GM18867 (cell line): Measurements from ENCODE around the gene OSGIN1.

ENCODE experiments used
- ATAC-seq: cut with Tn5 transposase; IDR thresholded peaks from one replicate; pipeline ENCODE4 v1.9.1; 2021; ENCODE audit warnings: mild to moderate bottlenecking, moderate library complexity; ENCODE audit not compliant: unreplicated experiment

The OSGIN1 gene

GRCh38 chr16:83952940-83953795, at the start of gene OSGIN1:
OSGIN1 (plus strand) TSS chr16:83953240; CDS start chr16:83957672, 4,432 bp downstream.
- peak; percentile 84 for ATAC-seq

- no peak for ATAC-seq
Measured at GRCh38 chr16:83903751-83904150, 49.3 kb upstream of the OSGIN1 start.

GRCh38 chr16:83906683-83907082, 46.4 kb upstream of the OSGIN1 start:
- ATAC-seq: no peak

- no peak for ATAC-seq
Measured at GRCh38 chr16:83907111-83907510, 45.9 kb upstream of the OSGIN1 start.

GRCh38 chr16:83907631-83908250, 45.3 kb upstream of the OSGIN1 start:
- ATAC-seq: no peak

- ATAC-seq: no peak
Measured at GRCh38 chr16:83908798-83909197, 44.2 kb upstream of the OSGIN1 start.

GRCh38 chr16:83911290-83911689, 41.8 kb upstream of the OSGIN1 start:
- no peak for ATAC-seq

GRCh38 chr16:83912519-83913244, 40.4 kb upstream of the OSGIN1 start:
- no peak for ATAC-seq

- no peak for ATAC-seq
Measured at GRCh38 chr16:83913245-83913633, 39.8 kb upstream of the OSGIN1 start.

- no peak for ATAC-seq
Measured at GRCh38 chr16:83914091-83914710, 38.8 kb upstream of the OSGIN1 start.

GRCh38 chr16:83915081-83915480, 38.0 kb upstream of the OSGIN1 start:
- ATAC-seq: no peak

- ATAC-seq: no peak
Measured at GRCh38 chr16:83915491-83915890, 37.5 kb upstream of the OSGIN1 start.

- ATAC-seq: no peak
Measured at GRCh38 chr16:83917152-83918120, 35.6 kb upstream of the OSGIN1 start.

- no peak for ATAC-seq
Measured at GRCh38 chr16:83920894-83921491, 32.0 kb upstream of the OSGIN1 start.

GRCh38 chr16:83923581-83924365, 29.3 kb upstream of the OSGIN1 start:
- ATAC-seq: no peak

- ATAC-seq: no peak
Measured at GRCh38 chr16:83924686-83925085, 28.4 kb upstream of the OSGIN1 start.

GRCh38 chr16:83925095-83925905, 27.7 kb upstream of the OSGIN1 start:
- no peak for ATAC-seq
